ENCODE results near the gene MRI1.

- TF ChIP-seq CTCF (conservative IDR thresholded peaks at IDR 0.05) (no peak), EZH2 (IDR thresholded peaks at IDR 0.05; ENCODE audit: low read depth) (no peak)
Measured at GRCh38 chr19:13751436-13751835, 12.9 kb upstream of the MRI1 start.
